H1 (cell line): ENCODE data around the gene KRTAP10-3. TPM values are rescaled to one million over a fixed set of nuclear protein-coding genes. Genes with fewer than 3 reads are reported as not detected.

Experiments
- CTCF ChIA-PET: fragments of 300-600 bp; sonication (Branson Sonifier 250); formaldehyde crosslinking; loops from one replicate; lab custom pipeline; 2021; ENCODE audit not compliant: partially characterized antibody; lab: Charles Lee
- POLR2A ChIA-PET: fragments of 300-600 bp; sonication (Branson Sonifier 250); formaldehyde crosslinking; loops from one replicate; lab custom pipeline; 2021; ENCODE audit warnings: inconsistent platforms; ENCODE audit not compliant: partially characterized antibody; lab: Charles Lee
- DNase-seq, 2 experiments: peaks; one replicate each; pipeline versions ENCODE4 v3.0.0 to v3.0.0-alpha.2; 2010 to 2022; ENCODE audit warnings: low spot score in 2 of 2, low read depth in 1 of 2, mixed read lengths in 1 of 2
- FAIRE-seq: peaks from 2 replicates; lab custom pipeline; 2011; peaks lifted over from hg19 to GRCh38; lab: Jason Lieb, UNC
- H2AFZ ChIP-seq: 2 replicates; pipeline ENCODE4 v1.8.1; 2012; ENCODE audit warnings: low read length, inconsistent platforms
- H2AK5ac ChIP-seq: 2 replicates; pipeline ENCODE4 v1.6.1; 2013; ENCODE audit warnings: low read depth, low read length
- H2BK120ac ChIP-seq: replicated peaks from 2 replicates; pipeline ENCODE3; 2013; ENCODE audit warnings: low read depth, low read length, inconsistent platforms
- H2BK12ac ChIP-seq: 2 replicates; pipeline ENCODE4 v1.6.1; 2013; ENCODE audit warnings: low read depth, low read length
- H2BK15ac ChIP-seq: 2 replicates; pipeline ENCODE4 v1.6.1; 2013; ENCODE audit warnings: low read length
- H2BK20ac ChIP-seq: 2 replicates; pipeline ENCODE4 v1.6.1; 2013; ENCODE audit warnings: low read length
- H2BK5ac ChIP-seq: 2 replicates; pipeline ENCODE4 v1.6.1; 2013; ENCODE audit warnings: low read depth, low read length
- H3K14ac ChIP-seq: 2 replicates; pipeline ENCODE4 v1.6.1; 2013; ENCODE audit warnings: inconsistent platforms; ENCODE audit not compliant: insufficient read length
- H3K18ac ChIP-seq: 2 replicates; pipeline ENCODE4 v1.6.1; 2013; ENCODE audit warnings: low read length; ENCODE audit errors: extremely low read depth
- H3K23ac ChIP-seq: 2 replicates; pipeline ENCODE4 v1.6.1; 2013; ENCODE audit warnings: inconsistent platforms; ENCODE audit not compliant: insufficient read length
- H3K23me2 ChIP-seq: 2 replicates; pipeline ENCODE4 v1.6.1; 2013; ENCODE audit warnings: low read depth, low read length
- H3K27ac ChIP-seq: 2 replicates; pipeline ENCODE4 v1.6.1; 2011; ENCODE audit warnings: low read depth, low read length, inconsistent platforms
- H3K27me3 ChIP-seq, 4 experiments: replicated peaks in 1 of 4; 1 replicate in 1 of 4; 2 replicates in 3 of 4; pipeline versions ENCODE4 v1.6.1 to v1.8.1; 2011 to 2013; ENCODE audit warnings: low read length in 3 of 4, mild to moderate bottlenecking in 3 of 4, inconsistent platforms in 2 of 4, mixed read lengths in 2 of 4, moderate library complexity in 1 of 4; ENCODE audit not compliant: control insufficient read depth in 3 of 4, insufficient read depth in 3 of 4; ENCODE audit errors: extremely low read depth in 1 of 4
- H3K36me3 ChIP-seq, 4 experiments: 2 replicates each; pipeline versions ENCODE4 v1.6.1 to v1.8.1; 2011 to 2013; ENCODE audit warnings: mild to moderate bottlenecking in 4 of 4, low read length in 3 of 4, moderate library complexity in 2 of 4, control low read depth in 1 of 4, inconsistent platforms in 1 of 4; ENCODE audit not compliant: insufficient read depth in 4 of 4, control insufficient read depth in 2 of 4
- H3K4ac ChIP-seq: replicated peaks from 2 replicates; pipeline ENCODE3; 2013; ENCODE audit warnings: low read length, low read depth, mixed read lengths, inconsistent platforms; ENCODE audit not compliant: insufficient read length
- H3K4me1 ChIP-seq, 4 experiments: replicated peaks in 1 of 4; 1 replicate in 1 of 4; 2 replicates in 3 of 4; pipeline versions ENCODE4 v1.6.1 to v1.8.1; 2011 to 2013; ENCODE audit warnings: low read length in 3 of 4, inconsistent platforms in 2 of 4, mixed read lengths in 1 of 4; ENCODE audit not compliant: insufficient read depth in 4 of 4, control insufficient read depth in 3 of 4
- H3K4me2 ChIP-seq, 2 experiments: 2 replicates each; pipeline versions ENCODE4 v1.6.1 to v1.8.1; 2011 to 2013; ENCODE audit warnings: low read depth in 2 of 2, low read length in 2 of 2, control low read depth in 1 of 2, inconsistent platforms in 1 of 2, mild to moderate bottlenecking in 1 of 2; ENCODE audit not compliant: insufficient read depth in 1 of 2
- H3K4me3 ChIP-seq, 4 experiments: fragments of 200-600, 300-600 bp in 1 of 4; sonication (generic), shearing (Covaris generic), sonication (Bioruptor Twin) in 1 of 4; 2 replicates each; pipeline versions ENCODE4 v1.5.1 to v1.8.1; 2011 to 2016; ENCODE audit warnings: low read length in 4 of 4, low read depth in 3 of 4, control low read depth in 2 of 4, inconsistent platforms in 2 of 4, mild to moderate bottlenecking in 2 of 4, mixed read lengths in 1 of 4, moderate library complexity in 1 of 4; ENCODE audit not compliant: insufficient read depth in 2 of 4; ENCODE audit errors: extremely low read depth in 1 of 4
- H3K56ac ChIP-seq: replicated peaks from 2 replicates; pipeline ENCODE3; 2013; ENCODE audit warnings: low read depth, mild to moderate bottlenecking, mixed read lengths, low read length, inconsistent platforms; ENCODE audit not compliant: insufficient read length
- H3K79me1 ChIP-seq: 2 replicates; pipeline ENCODE4 v1.6.1; 2013; ENCODE audit warnings: low read depth, low read length, control low read depth
- H3K79me2 ChIP-seq, 2 experiments: 2 replicates each; pipeline versions ENCODE4 v1.6.1 to v1.8.1; 2012 to 2013; ENCODE audit warnings: low read length in 2 of 2, mild to moderate bottlenecking in 2 of 2, inconsistent platforms in 1 of 2; ENCODE audit not compliant: insufficient read depth in 2 of 2, control insufficient read depth in 1 of 2
- H3K9ac ChIP-seq, 4 experiments: replicated peaks in 1 of 4; 1 replicate in 1 of 4; 2 replicates in 3 of 4; pipeline versions ENCODE4 v1.6.1 to v1.8.1; 2011 to 2013; ENCODE audit warnings: low read depth in 3 of 4, low read length in 3 of 4, control low read depth in 2 of 4, mild to moderate bottlenecking in 2 of 4, moderate library complexity in 2 of 4, inconsistent platforms in 1 of 4; ENCODE audit errors: extremely low read depth in 1 of 4
- H3K9me3 ChIP-seq, 2 experiments: 2 replicates each; pipeline versions ENCODE4 v1.6.1 to v1.8.1; 2012 to 2013; ENCODE audit warnings: mild to moderate bottlenecking in 2 of 2, moderate library complexity in 2 of 2, control low read depth in 1 of 2, inconsistent platforms in 1 of 2, low read depth in 1 of 2, low read length in 1 of 2, mixed read lengths in 1 of 2; ENCODE audit not compliant: insufficient read depth in 2 of 2
- H4K20me1 ChIP-seq, 2 experiments: replicated peaks in 1 of 2; 2 replicates each; pipeline versions ENCODE3 to v1.8.1; 2011 to 2013; ENCODE audit warnings: inconsistent platforms in 2 of 2, low read length in 2 of 2, mild to moderate bottlenecking in 1 of 2; ENCODE audit not compliant: insufficient read depth in 2 of 2, control insufficient read depth in 1 of 2
- H4K5ac ChIP-seq: 2 replicates; pipeline ENCODE4 v1.6.1; 2013; ENCODE audit warnings: low read length, low read depth, mixed read lengths, inconsistent platforms; ENCODE audit not compliant: insufficient read length
- H4K8ac ChIP-seq: 2 replicates; pipeline ENCODE4 v1.8.0; 2013; ENCODE audit warnings: mild to moderate bottlenecking, moderate library complexity, low read length, inconsistent platforms; ENCODE audit not compliant: insufficient read depth; ENCODE audit errors: extremely low read depth
- H4K91ac ChIP-seq: replicated peaks from 2 replicates; pipeline ENCODE3; 2013; ENCODE audit warnings: low read length, mixed read lengths, inconsistent platforms; ENCODE audit not compliant: insufficient read length
- BCL11A ChIP-seq, 2 experiments: IDR thresholded peaks; one replicate each; pipeline ENCODE4 v1.6.1; 2011; ENCODE audit warnings: low read depth in 2 of 2, low read length in 2 of 2, mild to moderate bottlenecking in 2 of 2
- CTBP2 ChIP-seq: IDR thresholded peaks from 2 replicates; pipeline ENCODE4 v1.7.0; 2011; ENCODE audit warnings: borderline replicate concordance, mild to moderate bottlenecking, moderate library complexity, mixed read lengths, low read length; ENCODE audit not compliant: insufficient read depth, insufficient read length
- MAFK ChIP-seq: IDR thresholded peaks from 2 replicates; pipeline ENCODE4 v1.6.1; 2012; ENCODE audit warnings: low read depth, mild to moderate bottlenecking, improper control_type of control experiment, low read length
- RBBP5 ChIP-seq: IDR thresholded peaks from 2 replicates; pipeline ENCODE4 v1.7.1; 2012; ENCODE audit warnings: low read depth, mild to moderate bottlenecking, inconsistent platforms, low read length, moderate library complexity, borderline replicate concordance
- SIX5 ChIP-seq: IDR thresholded peaks from 2 replicates; pipeline ENCODE4 v1.6.1; 2011; ENCODE audit warnings: mild to moderate bottlenecking, low read depth, low read length
- SRF ChIP-seq: IDR thresholded peaks from 2 replicates; pipeline ENCODE4 v1.6.1; 2011; ENCODE audit warnings: mild to moderate bottlenecking, low read depth, low read length, moderate library complexity
- TAF1 ChIP-seq: IDR thresholded peaks from 2 replicates; pipeline ENCODE4 v1.6.1; 2011; ENCODE audit warnings: mild to moderate bottlenecking, low read depth, low read length
- WGBS, 2 experiments: shearing (Covaris generic) in 1 of 2; methylation state at CpG; one replicate each; pipeline versions ENCODE4 v1.1.6 to v1.1.7; 2013 to 2015; ENCODE audit warnings: low lambda C conversion rate in 2 of 2, mixed read lengths in 2 of 2, inconsistent platforms in 1 of 2, low coverage in 1 of 2, missing lambda C conversion rate in 1 of 2; ENCODE audit not compliant: insufficient replicate concordance in 2 of 2, insufficient coverage in 1 of 2, insufficient read length in 1 of 2; ENCODE audit errors: extremely low coverage in 1 of 2, missing lambda C conversion rate in 1 of 2; 5-methylcytosine and 5-hydroxymethylcytosine counted together
- polyA plus RNA-seq, 7 experiments: library from polyadenylated mRNA; depleted of rRNA in 3 of 7; stranded (reverse) in 5 of 7; unstranded in 2 of 7; fragments of >200 nt in 5 of 7; fragments of 200-250 nt in 2 of 7; gene quantifications; 1 replicate in 5 of 7; 2 replicates in 1 of 7; 4 replicates in 1 of 7; pipeline versions ENCODE4 v1.2.1 to v1.2.3, GENCODE V29; 2011 to 2013; ENCODE audit warnings: missing spikeins in 2 of 7, mixed read lengths in 2 of 7
- total RNA-seq: library from RNA; stranded (reverse); fragmentation: NEBNext Ultra II Directional; extraction: Animal tissue kit (Norgen Biotek cat#: 25700); gene quantifications from 2 replicates; pipeline ENCODE4 v1.2.1, GENCODE V29; 2021
- TF ChIP-seq, protein P1 (sequence below), 3 experiments: IDR thresholded peaks; 1 replicate in 2 of 3; 2 replicates in 1 of 3; pipeline versions ENCODE4 v1.5.1 to v1.6.1; 2011; ENCODE audit warnings: low read length in 3 of 3, mild to moderate bottlenecking in 3 of 3, inconsistent platforms in 2 of 3, low read depth in 1 of 3, moderate library complexity in 1 of 3; ENCODE audit not compliant: insufficient read depth in 1 of 3; ENCODE audit errors: control extremely low read depth in 1 of 3
- TF ChIP-seq, protein P2 (sequence below): IDR thresholded peaks from 2 replicates; pipeline ENCODE4 v1.6.1; 2011; ENCODE audit warnings: low read depth, mild to moderate bottlenecking, low read length; ENCODE audit not compliant: insufficient read depth

The KRTAP10-3 gene
- total and polyA plus RNA-seq, 2 of the 8 experiments (the other 6 are each of a cell fraction or from before 2014, with no cell fraction given) = not detected

DNA sequence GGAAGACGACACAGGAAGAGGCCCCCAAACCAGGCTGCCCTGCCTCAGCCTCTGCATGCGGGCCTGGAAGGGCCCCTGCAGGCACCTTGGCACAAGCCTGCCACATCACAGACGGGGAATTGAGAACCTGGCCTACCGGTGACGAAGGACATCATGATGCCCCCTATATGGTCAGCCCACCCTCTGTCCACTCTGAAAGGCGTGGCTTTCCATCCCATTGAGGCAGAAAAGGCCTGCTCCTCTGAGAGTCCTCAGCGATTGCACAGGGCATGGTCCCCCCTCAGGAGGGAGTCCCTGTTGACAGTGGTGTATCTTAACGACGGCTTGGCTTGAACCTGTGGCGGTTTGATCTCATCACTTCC lies 30.0 kb downstream of the KRTAP10-3 start:
- Histone ChIP-seq H4K8ac (no peak overlapping the region; the same call in 1 of the 2 replicates), H3K79me2 (no peaks in the 10 kb centered on the region), H3K79me1 (no peaks in the 10 kb centered on the region; the same call in 1 of the 2 replicates), H3K4me3 (no peak overlapping the region), H3K23me2 (peaks cover 12% of the 10 kb centered on the region; the same call in 1 of the 2 replicates), H2AFZ (no peak overlapping the region), H3K4me2 (no peak overlapping the region), H3K56ac (no peak overlapping the region), H3K9me3 (peaks cover 0 to 12% of the 10 kb centered on the region in 2 experiments; a peak in 1 of 4 replicates), H2BK12ac (no peak overlapping the region), H3K36me3 (no peaks in the 10 kb centered on the region), H3K4me1 (peaks cover 0 to 3% (median 0%) of the 10 kb centered on the region in 4 experiments; a peak in 1 of 7 replicates), H3K18ac (no peak overlapping the region), H3K27ac (no peak overlapping the region), H2AK5ac (no peak overlapping the region), H2BK15ac (no peak overlapping the region), H3K9ac (no peak overlapping the region), H3K4ac (no peak overlapping the region), H4K91ac (no peak overlapping the region), H4K20me1 (peaks cover 0 to 2% of the 10 kb centered on the region in 2 experiments), H4K5ac (no peak overlapping the region), H2BK5ac (no peak overlapping the region), H3K27me3 (peaks cover 0 to 3% (median 0%) of the 10 kb centered on the region in 4 experiments; a peak in 1 of 7 replicates), H3K14ac (no peak overlapping the region), H3K23ac (no peak overlapping the region), H2BK120ac (no peak overlapping the region), H2BK20ac (no peak overlapping the region)
- DNase-seq = no peak
- no peak for FAIRE-seq
- POLR2A ChIA-PET = no interaction called here
- TF ChIP-seq BCL11A (IDR thresholded peaks at IDR 0.05; ENCODE audit: low read depth in 2 of 2, low read length in 2 of 2) = no peak
- TF ChIP-seq TAF1 = no peak
- no peak for TF ChIP-seq SIX5
- no peak for TF ChIP-seq MAFK
- TF ChIP-seq, protein P1, sequence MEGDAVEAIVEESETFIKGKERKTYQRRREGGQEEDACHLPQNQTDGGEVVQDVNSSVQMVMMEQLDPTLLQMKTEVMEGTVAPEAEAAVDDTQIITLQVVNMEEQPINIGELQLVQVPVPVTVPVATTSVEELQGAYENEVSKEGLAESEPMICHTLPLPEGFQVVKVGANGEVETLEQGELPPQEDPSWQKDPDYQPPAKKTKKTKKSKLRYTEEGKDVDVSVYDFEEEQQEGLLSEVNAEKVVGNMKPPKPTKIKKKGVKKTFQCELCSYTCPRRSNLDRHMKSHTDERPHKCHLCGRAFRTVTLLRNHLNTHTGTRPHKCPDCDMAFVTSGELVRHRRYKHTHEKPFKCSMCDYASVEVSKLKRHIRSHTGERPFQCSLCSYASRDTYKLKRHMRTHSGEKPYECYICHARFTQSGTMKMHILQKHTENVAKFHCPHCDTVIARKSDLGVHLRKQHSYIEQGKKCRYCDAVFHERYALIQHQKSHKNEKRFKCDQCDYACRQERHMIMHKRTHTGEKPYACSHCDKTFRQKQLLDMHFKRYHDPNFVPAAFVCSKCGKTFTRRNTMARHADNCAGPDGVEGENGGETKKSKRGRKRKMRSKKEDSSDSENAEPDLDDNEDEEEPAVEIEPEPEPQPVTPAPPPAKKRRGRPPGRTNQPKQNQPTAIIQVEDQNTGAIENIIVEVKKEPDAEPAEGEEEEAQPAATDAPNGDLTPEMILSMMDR (IDR thresholded peaks at IDR 0.05; ENCODE audit: control extremely low read depth in 1 of 3, insufficient read depth in 1 of 3, low read depth in 1 of 3, low read length in 3 of 3) = no peak
- TF ChIP-seq RBBP5 = no peak
- TF ChIP-seq, protein P2, sequence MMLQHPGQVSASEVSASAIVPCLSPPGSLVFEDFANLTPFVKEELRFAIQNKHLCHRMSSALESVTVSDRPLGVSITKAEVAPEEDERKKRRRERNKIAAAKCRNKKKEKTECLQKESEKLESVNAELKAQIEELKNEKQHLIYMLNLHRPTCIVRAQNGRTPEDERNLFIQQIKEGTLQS = no peak
- no peak for TF ChIP-seq CTBP2
- TF ChIP-seq SRF = no peak
- WGBS, 2 experiments = 87% methylated on average over 10 of the region's 10 CpGs; no CpG with 5 or more reads in 1 of the 2 experiments
- CTCF ChIA-PET = interaction anchor here (1.5 kb wide), 1 partner anchor 265 kb away, joined by 4 read pairs; no protein-coding TSS in a partner anchor
